Fibroblast of skin of scalp (primary cell): Measurements from ENCODE around the gene GMEB1. TPM values are rescaled to one million over a fixed set of nuclear protein-coding genes. Genes with fewer than 3 reads are reported as not detected.
"Not testable (repeated sequence)": the region's sequence is repeated elsewhere in the genome, so short reads cannot be mapped to it uniquely, and the experiment has no call there.

Experiments used
- DNase-seq: peaks from one replicate; pipeline ENCODE4 v3.0.0-alpha.2; 2013
- polyA plus RNA-seq, 2 experiments: library from polyadenylated mRNA; unstranded; fragments of 120-200 nt; gene quantifications; one replicate each; pipeline ENCODE4 v1.2.1, GENCODE V29; 2013; ENCODE audit not compliant: insufficient read length in 2 of 2

GMEB1 gene, protein sequence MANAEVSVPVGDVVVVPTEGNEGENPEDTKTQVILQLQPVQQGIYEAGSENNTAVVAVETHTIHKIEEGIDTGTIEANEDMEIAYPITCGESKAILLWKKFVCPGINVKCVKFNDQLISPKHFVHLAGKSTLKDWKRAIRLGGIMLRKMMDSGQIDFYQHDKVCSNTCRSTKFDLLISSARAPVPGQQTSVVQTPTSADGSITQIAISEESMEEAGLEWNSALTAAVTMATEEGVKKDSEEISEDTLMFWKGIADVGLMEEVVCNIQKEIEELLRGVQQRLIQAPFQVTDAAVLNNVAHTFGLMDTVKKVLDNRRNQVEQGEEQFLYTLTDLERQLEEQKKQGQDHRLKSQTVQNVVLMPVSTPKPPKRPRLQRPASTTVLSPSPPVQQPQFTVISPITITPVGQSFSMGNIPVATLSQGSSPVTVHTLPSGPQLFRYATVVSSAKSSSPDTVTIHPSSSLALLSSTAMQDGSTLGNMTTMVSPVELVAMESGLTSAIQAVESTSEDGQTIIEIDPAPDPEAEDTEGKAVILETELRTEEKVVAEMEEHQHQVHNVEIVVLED
- polyA plus RNA-seq (2013, experiment 1 of 2; ENCODE audit: insufficient read length), result 9.6 TPM
- polyA plus RNA-seq (2013, experiment 2 of 2; ENCODE audit: insufficient read length), result 8.5 TPM

- peak; percentile 90 for DNase-seq
Observed at GRCh38 chr1:28668191-28668955, at the start of gene GMEB1. Gene GMEB1 (plus strand): TSS chr1:28668784. CDS start chr1:28683613, 14,829 bp downstream.

DNA sequence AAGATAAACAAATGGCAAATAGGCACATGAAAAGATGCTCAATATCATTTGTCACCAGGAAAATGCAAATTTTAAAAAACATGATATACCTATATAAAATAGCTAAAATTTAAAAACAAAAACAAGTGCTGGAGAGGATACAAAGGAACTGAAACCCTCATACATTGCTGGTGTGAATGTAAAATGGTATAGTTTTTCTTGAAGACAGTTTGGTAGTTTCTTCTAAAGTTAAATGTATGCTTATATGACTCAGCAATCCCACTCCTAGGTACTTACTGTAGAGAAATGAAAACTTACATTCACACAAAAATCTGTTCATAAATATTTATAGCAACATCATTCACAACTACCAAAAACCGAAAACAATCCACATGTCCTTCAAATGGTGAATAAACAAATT is 36.9 kb upstream of the GMEB1 start:
- no peak for DNase-seq

GRCh38 chr1:28632560-28632959 is 36.0 kb upstream of the GMEB1 start:
- DNase-seq, result no peak

DNA sequence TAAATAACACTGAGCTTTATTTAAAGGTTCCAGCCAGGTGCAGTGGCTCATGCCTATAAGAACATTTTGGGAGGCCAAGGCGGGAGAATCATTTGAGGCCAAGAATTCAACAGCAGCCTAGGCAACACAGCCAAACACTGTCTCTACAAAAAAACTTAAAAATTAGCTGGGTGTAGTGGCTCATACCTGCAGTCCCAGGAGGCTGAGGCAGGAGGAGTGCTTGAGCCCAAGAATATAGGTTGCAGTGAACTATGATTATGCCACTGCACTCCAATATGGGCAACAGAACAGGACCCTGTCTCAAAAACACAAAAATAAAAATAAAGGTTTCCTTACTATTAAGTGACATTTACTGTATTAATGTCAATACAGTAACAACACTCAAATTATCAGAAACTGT is 27.8 kb upstream of the GMEB1 start:
- peak; percentile 9 for DNase-seq

DNA sequence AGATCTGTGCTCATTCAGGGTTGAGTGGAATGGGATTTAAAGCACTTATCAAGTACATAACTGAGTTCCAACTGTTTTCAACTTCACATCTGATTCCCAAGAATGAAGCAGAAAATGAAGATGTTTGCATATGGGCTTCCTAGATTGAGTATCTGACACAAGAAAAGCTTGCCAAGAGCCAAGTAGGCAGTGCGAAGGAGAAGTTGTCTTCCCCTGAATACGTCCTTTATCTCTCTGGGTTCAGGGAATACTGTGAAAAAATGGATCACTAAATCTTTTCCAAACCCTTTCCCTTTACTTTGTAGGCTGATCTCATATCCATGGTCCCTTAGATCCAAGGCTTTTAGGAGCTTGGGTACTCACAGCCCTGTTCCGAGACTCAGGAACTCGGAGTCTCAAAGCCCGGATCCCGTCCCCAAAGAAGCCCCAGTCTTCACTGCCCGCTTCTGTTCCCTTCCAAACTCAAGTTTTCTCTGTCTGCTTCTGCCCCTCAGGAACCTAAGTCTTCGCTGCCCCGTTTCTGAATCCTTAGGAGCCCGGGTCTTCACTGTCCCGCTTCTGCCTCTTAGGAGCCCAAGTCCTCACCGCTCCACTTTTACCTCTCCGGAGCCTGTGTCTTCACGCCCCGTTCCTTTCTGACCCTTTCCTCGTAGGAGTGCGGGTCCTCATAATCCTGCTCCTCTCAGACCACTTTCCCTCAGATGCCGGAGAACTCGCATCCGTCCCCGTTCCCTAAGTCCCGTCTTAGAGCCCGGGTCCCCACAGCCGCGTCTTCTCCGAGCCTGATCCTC is 26.3 kb upstream of the GMEB1 start:
- DNase-seq, result peak; percentile 16

DNA sequence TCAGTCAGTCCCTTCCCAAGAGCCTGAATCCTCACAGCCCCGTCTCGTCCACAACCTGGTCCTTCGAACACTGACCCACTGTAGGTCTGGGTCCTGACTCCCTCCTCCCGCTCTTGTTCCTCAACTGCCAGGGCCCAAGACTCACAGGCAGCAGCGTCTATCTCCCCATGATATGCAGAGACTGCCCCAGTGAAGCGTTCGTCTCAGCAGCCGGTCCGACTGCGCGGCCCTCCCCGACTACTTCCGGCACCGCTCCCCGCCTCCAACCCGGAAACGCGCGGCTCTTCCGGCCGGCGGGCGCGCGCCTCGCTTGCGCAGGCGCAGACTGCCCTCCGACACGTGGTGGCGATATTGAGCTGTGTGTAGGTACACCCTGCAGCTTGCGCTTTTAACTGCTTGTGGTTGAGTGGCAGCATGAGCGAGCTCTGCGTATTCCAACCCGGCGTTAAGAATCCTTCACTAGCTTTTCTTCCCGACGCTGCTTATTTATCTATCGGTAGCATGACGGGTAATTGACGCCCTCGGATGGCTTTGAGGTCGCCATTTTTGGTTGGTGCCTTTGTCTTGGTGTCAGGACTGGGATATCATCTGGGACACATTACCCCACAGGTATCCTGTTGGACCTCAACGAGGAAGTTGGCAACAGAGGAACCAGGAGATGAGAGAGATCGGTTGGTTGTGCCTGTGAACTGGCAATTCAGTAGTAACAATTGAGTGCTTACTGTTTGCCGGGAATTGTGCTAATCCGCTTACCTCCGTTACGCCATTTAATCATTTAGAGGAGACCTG is 25.5 kb upstream of the GMEB1 start, which contains the start of gene TAF12:
Gene TAF12 (minus strand): TSS at position 221 of the 789 bp plus-strand sequence. CDS start 20,986 bp downstream, outside the sequence.
- peak; percentile 96 for DNase-seq

DNA sequence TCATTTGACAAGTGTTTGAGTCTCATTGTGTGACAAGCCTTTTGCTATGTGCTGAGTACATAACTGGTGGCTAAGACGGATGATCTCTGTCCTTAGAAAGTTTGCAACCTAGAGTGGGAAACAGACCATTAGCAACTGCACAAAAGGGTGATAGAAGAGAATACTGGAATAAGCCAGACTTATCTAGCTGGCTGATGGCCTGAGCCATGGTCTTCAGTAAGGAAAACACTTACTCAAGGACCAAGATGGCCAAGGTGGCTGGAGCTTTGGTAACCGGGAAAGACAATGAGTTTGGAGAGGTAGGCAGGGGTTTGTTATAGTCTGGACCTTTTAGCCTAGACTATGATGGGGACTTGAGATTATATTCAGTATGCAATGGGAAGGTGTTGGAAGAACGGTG is 24.1 kb upstream of the GMEB1 start:
- no peak for DNase-seq

DNA sequence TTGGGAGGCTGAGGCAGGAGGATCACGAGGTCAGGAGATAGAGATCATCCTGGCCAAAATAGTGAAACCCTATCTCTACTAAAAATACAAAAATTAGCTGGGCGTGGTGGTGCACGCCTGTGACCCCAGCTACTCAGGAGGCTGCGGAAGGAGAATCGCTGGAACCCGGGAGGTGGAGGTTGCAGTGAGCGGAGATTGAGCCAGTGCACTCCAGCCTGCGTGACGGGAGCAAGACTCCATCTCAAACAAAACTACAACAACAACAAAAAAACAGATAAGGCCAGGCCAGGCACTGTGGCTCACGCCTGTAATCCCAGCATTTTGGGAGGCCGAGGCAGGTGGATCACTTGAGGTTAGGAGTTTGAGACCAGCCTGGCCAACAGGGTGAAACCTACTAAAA is 23.2 kb upstream of the GMEB1 start:
- not testable (repeated sequence) for DNase-seq

DNA sequence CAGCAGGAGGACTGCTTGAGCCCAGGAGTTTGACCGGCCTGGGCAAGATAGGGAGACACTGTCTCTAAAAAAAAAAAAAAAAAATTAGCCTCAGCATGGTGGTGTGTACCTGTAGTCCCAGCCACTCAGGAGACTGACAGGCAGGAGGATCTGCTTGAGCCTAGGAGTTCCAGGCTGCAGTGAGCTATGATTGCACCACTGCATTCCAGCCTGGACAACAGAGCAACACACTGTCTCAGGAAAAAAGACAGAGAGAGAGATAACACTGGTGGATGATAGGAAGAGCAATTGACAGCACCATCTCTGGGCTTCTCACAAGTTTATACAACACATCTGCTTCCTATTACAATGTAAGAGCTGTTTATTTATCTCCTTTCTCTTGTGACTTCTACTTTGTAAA is 22.5 kb upstream of the GMEB1 start:
- DNase-seq, result no peak

DNA sequence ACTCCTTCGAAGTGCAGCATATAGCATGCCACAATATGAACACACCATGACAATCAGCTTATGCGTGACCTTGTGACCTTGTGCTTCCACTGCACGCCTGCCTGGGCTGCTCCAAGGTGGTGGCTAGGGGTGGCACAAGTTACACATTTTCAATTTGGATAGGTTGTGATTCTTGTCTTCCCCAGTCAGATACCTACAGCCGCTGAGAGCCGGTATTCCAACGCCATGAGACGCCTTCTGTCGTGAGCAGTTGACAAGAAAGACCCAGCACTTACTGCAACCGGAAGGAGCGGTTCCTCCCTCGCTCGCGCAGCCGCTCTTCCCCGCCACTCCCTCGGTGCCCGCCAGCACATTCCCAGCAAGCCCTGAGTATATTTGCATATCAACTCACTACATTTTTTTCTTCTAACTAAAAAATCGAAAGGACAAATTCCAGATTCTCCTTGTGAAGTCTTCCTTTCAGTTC is 20.5 kb upstream of the GMEB1 start:
- DNase-seq, result peak; percentile 94

DNA sequence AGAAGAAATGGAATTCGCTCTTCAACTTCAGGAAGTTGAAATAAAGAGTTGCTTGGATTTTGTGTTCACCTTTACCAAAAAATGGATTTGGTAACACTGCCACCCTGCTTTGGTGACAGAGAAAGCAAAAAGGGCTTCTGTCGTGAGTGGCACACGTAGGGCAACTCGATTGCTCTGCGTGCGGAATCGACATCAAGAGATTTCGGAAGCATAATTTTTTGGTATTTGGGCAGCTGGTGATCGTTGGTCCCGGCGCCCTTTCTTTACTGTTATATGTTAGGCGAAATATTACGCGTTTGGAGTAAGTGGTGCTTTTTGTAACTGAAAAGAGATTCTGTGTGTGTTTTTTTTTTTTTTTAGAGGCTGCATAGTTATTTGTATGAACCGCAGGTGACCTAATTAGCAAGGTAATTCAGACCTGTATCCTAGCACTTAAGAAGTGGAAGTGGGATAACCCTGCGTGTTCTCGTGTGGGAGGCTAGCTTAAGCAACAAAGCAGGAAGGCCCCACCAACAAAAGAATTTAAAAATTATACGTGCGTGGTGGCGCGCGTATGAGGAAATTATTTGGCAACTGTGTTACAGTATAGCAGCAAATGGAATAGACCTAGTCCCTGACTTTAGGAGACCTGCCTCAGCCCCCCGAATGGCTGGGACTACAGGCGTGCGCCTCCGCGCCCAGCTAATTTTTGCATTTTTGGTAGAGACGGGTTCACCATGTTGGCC is 19.9 kb upstream of the GMEB1 start, which contains the start of gene RNU11:
Gene RNU11 (plus strand): TSS at position 127 of the 725 bp plus-strand sequence.
- peak; percentile 99 for DNase-seq

GRCh38 chr1:28653063-28653462 is 15.5 kb upstream of the GMEB1 start:
- not testable (repeated sequence) for DNase-seq

DNA sequence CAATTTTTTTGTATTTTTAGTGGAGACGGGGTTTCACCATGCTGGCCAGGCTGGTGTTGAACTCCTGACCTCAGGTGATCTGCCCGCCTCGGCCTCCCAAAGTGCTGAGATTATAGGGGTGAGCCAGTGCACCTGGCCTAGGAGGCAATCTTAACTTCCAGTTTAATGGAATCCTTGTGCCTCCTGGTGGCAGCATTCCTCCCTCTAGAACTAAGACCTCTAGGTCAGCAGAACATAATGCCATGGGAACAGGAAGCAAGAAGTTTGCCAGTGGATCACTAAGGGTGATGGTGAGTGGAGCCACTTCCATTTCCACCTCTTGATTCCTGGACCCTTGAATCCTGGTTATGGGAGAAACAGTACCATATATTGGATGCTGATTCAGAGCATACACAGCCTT is 14.7 kb upstream of the GMEB1 start:
- DNase-seq, result peak; percentile 27

DNA sequence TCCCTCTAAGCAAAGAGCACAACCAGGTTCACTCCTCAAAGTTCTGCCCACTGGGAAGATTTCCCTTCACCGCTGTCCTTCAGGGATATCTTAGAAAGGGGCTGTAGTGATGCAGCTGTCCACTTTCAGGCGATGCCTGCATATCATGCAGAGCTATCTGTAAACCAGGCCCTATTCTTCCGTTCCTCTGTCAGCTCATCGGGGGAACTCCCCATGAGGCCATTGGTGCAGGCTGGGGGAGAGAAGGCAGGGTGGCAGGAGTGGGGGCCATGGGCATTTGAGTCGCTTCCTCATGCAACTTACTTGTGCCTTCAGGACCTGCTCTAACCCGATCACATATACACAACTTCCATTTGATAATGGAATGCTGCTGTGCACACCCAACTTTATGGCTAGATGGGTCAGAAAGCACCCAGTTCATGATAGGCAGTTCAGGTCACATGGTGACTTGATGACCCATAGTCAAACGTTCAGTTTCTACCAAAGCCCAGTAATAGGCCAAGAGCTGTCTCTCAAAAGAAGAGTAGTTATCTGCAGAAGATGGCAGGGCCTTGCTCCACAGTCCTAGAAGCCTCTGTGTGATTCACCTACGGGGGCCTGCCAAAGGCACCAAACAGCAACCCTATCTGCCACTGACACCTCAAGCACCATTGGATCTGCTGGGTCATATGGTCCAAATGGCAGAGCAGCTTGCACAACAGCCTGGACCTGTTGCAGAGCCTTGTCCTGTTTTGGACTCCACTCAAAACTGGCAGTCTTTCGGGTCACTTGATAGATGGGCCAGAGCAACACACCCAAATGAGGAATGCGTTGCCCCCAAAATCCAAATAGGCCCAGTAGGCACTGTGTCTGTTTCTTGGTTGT is 12.9 kb upstream of the GMEB1 start:
- not testable (repeated sequence) for DNase-seq

DNA sequence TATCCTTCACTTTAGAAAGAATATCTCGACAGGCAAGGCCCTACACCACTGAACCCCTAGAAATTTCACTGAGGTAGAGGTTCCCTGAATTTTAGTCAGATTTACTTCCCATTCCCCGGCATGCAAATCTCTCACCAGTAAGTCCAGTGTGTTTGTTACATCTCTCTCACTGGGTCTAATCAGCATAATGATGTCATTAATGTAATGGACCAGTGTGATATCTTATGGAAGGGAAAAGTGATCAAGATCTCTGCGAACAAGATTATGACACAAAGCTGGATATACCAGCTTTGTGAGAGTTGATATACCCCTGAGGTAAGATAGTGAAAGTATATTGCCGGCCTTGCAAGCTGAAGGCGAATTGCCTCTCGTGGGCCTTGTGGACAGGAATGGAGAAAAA is 12.2 kb upstream of the GMEB1 start:
- DNase-seq, result no peak

- no peak for DNase-seq
Observed at GRCh38 chr1:28663871-28664470, 4.6 kb upstream of the GMEB1 start.

GRCh38 chr1:28666806-28667205 is 1.8 kb upstream of the GMEB1 start:
- no peak for DNase-seq

- peak; percentile 83 for DNase-seq
Observed at GRCh38 chr1:28668956-28669723, 556 bp downstream of the GMEB1 start.
